HCEC 1CT (cell line): ENCODE results near the gene LHX4.
A peak's percentile ranks its signal among the peaks of the same experiment; 100 is the strongest.

Source experiments
- DNase-seq: peaks from one replicate; pipeline ENCODE4 v3.0.0-alpha.2; 2017

The LHX4 gene

GRCh38 chr1:180228648-180229482, 1.2 kb upstream of the LHX4 start:
- DNase-seq: no peak

DNA sequence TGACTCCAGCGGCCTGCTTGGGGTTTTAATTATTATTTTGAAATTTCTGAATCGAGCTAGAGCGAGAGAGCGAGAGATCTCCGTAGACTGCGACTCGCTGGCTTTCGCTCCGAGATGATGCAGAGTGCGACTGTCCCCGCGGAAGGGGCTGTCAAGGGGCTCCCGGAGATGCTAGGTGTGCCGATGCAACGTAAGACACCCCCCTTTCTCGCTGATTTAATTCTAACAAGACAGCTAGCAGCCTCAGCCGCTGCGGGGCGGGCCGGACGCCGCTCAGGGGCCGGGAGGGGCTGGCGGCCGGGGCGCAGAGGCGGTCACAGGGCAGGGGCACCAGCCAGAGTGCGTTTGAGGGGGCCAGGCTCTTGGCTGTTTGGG, 339 bp downstream of the LHX4 start:
- DNase-seq: no peak

DNA sequence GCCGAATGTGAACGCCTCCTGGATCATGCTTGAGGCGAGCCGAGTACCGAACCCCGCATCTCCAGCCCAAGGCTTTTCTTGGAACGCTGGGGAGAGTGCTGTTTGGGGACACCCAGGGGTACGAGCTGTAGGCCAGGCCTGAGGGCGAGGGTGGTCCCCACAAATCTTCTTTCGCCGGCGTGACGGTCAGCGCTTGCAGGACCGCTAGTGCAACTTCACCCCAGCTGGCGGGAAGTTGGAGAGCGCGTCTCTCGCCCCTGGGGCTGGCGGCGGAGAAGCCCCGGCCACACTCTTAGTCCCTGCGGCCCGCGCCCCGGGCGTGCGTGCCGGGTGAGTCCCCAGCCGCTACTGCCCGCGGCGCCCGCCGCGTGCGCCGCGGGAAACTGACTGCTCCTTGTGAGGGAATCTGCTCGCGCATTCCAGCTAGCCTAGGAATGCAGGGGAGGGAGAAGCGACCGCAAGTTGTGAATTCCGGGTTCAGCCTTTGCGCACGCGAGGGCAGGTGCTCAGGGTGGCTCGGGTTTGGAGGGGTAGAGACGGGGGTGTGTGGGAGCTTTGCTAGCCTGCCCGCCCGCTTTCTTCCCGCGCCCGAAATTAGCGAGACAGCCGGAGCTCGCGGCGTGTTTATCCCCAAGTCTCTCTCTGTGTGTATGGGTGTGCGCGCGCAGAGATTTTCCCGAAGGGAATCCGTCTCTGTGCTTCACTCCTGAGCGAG, 884 bp downstream of the LHX4 start:
- peak; percentile 30 for DNase-seq

- peak; percentile 30 for DNase-seq
Observed at GRCh38 chr1:180231506-180231921, 1.4 kb downstream of the LHX4 start.

DNA sequence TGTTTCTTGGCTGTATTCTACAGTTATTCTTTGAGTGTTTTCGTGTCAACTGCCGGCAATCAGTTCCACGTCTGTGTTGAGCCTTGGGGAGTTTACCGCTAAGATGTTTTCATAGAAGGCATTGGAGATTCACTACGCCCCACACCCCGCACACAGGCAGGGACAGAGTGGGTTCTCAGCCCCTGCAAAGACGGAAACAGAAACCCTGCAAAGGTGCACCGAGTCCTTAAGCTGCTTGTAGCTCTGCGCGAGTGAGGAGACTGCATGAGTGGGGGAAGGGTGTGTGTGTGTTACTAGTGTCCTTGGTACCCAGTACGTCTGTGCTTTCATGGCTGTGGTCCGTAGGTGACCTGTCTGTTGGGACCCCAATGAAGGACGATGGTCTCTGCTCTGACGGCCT, 1.9 kb downstream of the LHX4 start:
- no peak for DNase-seq

GRCh38 chr1:180232521-180233043, 2.5 kb downstream of the LHX4 start:
- no peak for DNase-seq

DNA sequence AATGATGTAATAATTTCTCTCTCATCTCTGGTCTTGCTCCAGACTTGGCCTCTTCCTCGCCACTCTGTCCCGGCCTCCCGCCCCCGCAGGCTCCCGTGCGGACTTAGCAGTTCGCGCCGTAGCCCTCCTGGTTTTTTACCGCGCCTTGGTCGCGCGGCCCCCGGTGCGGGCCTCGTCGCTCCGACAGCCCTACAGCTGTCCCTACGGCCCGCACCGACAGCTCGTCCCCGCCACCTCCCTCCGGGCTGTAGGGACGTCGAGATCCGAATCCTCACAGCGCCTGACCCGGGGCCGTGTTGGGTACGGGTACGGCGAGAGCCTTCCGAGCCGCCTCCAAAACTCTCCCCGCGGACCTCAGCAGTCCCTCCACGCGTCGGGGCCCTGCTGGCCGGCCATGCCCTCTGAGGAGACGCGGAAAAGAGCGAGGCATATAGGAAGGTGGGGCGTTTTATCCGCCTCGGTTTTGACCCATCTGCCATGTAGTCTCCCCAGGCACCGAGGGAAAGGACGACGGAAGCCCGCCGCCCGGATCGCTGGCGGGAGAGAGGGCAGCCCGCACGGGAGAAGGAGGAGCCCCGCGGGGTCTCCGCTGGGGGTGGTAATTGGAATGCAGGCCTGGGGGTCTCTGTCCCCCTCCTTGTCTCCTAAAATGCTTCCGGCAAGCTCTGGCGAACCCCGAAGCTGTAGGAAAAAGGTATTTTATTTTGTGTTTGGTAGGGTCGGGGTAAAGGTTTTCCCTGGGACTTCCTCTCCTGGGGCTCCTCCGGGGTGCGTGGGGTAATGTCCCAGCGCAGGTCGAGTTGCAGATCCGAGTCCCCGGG, 3.3 kb downstream of the LHX4 start:
- DNase-seq: no peak

- no peak for DNase-seq
Observed at GRCh38 chr1:180234369-180235076, 4.5 kb downstream of the LHX4 start.

GRCh38 chr1:180235077-180235501, 5.0 kb downstream of the LHX4 start:
- no peak for DNase-seq

GRCh38 chr1:180235502-180236239, 5.6 kb downstream of the LHX4 start:
- no peak for DNase-seq

GRCh38 chr1:180236698-180237509, 6.8 kb downstream of the LHX4 start:
- DNase-seq: no peak

DNA sequence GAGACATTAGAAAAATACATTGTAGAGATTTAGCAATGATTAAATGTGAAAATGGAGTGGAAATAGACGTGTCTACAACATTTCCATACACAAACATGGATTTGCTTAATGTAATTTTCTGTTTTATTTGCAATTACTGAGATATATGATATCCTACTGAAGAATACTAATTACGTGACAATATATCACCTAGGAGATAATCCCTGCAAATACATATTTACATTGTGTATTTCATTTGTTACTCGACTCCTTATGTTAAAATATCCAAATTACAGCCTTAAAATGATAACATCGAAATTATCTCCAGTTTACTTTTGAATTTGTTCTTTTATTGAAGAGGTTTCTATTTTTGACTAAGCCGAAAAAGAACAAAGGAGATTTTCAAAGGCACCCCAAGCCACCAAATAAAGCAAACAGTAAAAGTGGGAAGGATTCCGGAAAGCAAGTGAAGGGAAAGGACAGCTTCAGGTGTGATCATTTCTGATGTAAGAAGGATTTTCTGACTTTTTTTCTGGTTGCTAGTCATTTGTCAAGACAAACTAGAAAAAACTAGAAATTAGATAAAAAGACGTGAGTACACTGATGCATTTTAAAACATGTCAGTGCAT, 7.9 kb downstream of the LHX4 start:
- DNase-seq: no peak

DNA sequence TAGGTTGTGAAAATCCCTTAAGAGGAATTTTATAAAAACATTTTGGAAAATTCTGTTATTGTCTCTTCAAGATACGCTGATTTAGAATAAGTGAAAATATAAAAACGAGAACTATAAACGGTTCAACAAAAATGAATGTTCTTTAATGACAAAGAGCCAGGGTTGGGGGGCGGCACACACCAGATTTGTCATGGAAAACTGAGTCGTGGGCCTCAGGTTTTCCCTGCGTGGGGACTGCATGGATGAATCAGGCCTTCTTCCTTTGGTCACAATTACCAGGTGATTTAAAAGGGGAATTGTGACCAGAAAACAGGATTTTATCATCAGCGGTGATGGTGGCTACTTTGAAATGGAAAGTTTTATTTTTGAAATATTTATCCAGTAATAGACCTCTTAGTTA, 8.6 kb downstream of the LHX4 start:
- no peak for DNase-seq

DNA sequence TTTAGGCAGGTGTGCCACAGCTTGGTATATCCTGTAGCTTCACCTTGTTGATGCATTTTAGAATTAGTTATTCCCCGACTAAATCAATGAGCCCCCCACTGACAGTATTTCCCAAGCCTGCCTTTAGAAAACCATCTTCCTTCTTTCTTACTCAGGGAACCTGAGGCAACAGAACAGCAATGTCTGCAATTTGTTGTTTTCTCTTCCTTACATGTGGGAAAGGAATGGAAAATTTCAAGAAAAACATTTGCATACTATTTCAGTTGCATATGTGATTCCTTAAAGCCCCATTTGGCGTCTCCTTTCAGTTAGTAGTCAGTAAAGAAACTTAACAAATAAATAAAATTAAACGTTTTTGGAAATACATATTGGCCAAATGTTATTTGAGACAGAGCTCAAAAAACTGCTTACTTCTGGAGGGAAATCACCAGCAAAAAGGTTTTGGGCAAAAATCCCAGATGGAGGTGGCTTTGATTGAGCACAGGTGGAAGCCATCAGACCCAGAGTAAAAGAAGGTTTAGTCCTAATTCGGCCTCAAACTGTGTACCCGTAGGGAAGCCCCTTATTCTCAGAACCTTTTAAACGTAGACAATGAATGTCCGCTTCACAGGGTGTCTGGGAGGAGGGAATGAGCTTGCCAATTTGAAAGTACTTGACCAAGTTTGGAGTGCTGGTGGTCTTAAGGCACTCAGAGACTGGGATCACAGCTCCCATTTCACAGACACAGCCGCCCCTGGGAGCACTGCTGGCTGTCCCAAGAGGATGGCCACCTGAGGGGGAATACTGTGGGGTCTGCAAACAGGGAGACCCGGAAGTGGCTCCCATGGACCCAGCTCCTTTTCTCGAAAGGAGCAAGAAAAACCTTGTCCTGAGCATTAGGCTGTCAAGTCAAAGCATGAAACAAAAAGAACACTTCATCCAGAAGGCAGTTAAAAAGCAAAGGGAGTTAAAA, 9.4 kb downstream of the LHX4 start:
- no peak for DNase-seq

DNA sequence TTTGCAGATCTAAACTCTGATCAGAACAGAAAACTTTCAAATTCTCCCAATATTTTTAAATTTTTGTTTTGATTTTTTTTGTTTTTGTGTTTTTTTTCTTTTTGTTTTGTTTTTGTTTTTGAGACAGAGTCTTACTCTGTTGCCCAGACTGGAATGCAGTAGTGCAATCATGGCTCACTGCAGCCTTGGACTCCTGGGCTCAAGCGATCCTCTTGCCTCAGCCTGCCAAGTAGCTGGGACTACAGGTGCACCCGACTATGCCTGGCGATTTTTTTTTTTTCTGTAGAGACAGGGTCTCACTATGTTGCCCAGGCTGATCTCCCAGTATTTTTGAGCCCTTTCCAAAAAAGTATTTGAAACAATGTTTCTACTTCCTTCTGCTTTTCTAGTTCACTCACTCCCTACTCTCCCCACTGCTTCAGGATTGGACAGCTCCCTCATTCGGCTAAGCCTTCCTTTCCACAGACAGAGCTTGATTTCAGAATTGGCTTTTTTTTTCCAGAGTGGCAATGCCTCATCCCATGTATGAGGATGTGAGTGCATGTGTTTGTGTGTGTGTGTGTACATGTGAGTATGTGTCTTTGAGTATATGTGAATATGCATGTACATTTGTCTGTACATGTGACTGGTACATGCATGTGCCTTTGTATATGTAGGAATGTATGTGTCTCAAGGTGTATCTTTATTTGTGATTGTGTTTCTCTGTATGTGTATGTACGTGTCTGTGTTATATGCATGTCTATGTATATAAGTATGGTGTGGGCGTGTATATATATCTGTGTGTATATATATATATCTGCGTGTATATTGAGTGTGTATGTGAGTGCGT, 11.9 kb downstream of the LHX4 start:
- DNase-seq: no peak

DNA sequence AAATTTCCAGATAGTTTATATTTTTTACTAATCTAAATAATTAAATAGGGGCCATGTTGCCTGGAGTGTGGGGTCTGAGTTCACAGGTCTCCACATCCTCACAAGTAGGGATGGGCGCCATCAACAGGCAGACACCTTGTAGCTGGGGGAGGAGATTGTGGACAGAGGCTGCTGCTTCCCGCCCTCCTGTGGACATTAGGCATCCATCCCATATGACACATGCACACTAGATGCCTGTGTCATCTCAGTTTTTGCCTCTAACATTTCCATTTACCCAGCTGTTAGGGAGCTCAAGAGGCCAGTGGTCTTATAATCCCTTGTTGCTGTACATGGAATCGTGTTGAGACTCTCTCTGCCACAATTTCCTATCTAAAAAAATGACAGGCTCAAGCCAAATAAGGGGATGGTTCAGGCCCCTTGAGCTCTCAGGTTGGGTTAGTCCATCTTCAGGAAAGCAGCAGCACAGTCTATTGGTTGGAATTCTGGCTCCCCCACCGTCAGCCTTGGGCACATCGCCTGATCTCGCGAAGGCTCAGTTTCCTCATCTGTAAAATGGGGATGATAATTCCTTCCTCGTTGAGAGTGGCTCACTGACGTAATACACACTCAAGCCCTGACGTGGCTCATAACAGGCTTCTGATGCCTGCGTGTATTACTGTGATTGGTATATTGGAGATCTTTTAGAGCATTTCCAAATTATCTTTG, 13.6 kb downstream of the LHX4 start:
- no peak for DNase-seq

DNA sequence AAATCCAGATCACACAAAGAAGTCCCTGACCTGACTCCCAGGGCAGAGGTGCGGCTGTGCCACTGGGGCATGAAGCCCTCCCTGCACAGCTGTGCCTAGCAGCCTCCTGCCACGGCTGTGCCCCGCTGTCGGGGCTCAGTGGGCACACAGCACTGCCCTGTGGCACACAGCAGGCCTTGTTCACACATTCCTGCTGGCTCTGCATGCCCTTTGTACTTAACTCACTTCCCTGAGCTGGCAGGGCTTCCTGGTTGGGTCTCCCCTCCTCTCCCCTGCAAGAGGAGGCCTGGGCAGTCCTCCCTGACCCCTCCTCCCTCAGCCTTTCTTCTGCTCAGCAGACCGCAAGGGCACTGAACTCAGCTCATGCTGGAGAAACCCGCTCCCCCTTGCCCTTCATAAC, 14.8 kb downstream of the LHX4 start:
- DNase-seq: no peak

DNA sequence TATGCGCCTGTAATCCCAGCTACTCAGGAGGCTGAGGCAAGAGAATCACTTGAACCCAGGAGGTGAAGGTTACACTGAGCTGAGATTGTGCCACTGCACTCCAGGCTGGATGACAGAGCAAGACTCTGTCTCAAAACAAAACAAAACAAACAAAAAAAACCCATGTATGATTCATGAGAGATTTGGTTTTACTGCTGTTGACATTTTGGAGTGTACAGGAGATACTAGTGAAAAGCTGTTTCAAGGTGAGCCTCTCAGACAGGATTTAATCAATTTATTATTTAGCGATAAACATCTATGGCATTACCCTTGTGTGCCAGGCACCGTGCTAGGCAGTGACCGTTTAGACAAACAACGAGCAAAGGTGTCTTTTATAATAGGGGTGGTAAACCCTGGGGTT, 16.5 kb downstream of the LHX4 start:
- no peak for DNase-seq
